Right cardiac atrium (tissue), 5 donors: ENCODE data around the gene TENT5C. TPM values are rescaled to one million over a fixed set of nuclear protein-coding genes. Genes with fewer than 3 reads are reported as not detected.

Source experiments
- ATAC-seq, 2 donors: fragments of 200-7000 bp; cut with Tn5 transposase; one replicate each; pipeline versions ENCODE4 v1.8.0 to v1.9.1; 2020; ENCODE audit warnings: moderate library complexity in 2 of 2, mild to moderate bottlenecking in 1 of 2
- DNase-seq, 3 donors: peaks; one replicate each; pipeline ENCODE4 v3.0.0-alpha.2; 2020
- H3K27ac ChIP-seq: one replicate; pipeline ENCODE4 v1.5.1; 2013; ENCODE audit warnings: mild to moderate bottlenecking, low read length, control low read depth, moderate library complexity
- H3K27me3 ChIP-seq: one replicate; pipeline ENCODE4 v1.6.1; 2013; ENCODE audit not compliant: control insufficient read depth, insufficient read depth
- H3K4me1 ChIP-seq: one replicate; pipeline ENCODE4 v1.6.1; 2013; ENCODE audit warnings: low read length; ENCODE audit not compliant: control insufficient read depth, insufficient read depth
- H3K4me3 ChIP-seq: one replicate; pipeline ENCODE4 v1.5.1; 2013; ENCODE audit warnings: low read length, control low read depth
- H3K9me3 ChIP-seq: one replicate; pipeline ENCODE4 v1.6.1; 2013; ENCODE audit warnings: low read length; ENCODE audit not compliant: control insufficient read depth
- WGBS: extraction: QIAGEN DNeasy Blood & Tissue Kit; methylation state at CpG from one replicate; pipeline ENCODE4 v1.1.7; 2013; 5-methylcytosine and 5-hydroxymethylcytosine counted together
- intact Hi-C, 4 donors: fragments of 100-400 bp; cut with DNase I; formaldehyde crosslinking; loops; one replicate each; pipeline versions ENCODE4 v1.11.0 to v1.14.0; 2022 to 2023
- polyA plus RNA-seq: library from polyadenylated mRNA; stranded (reverse); fragments of 200-250 nt; gene quantifications from one replicate; pipeline ENCODE4 v1.2.3, GENCODE V29; 2013
- total RNA-seq, 4 donors: library from RNA; stranded (reverse); fragmentation: NEBNext Ultra II Directional; extraction: Animal tissue kit (Norgen Biotek cat#: 25700); gene quantifications; one replicate each; pipeline ENCODE4 v1.2.1, GENCODE V29; 2021
- donor health status: healthy with polysubstance abuse.
- donor health status: DM: no; HTN: yes; CAD: no.
- donor health status: DM: no; HTN: no; CAD: no.
- donor health status: DM: no; HTN: yes; CAD: no; lungs with severe emphysema.
- donor health status: DM: yes; HTN: yes; CAD: no.

The TENT5C gene
- total and polyA plus RNA-seq, 5 donors: 9.5 to 33.1 (median 31.1) TPM

DNA sequence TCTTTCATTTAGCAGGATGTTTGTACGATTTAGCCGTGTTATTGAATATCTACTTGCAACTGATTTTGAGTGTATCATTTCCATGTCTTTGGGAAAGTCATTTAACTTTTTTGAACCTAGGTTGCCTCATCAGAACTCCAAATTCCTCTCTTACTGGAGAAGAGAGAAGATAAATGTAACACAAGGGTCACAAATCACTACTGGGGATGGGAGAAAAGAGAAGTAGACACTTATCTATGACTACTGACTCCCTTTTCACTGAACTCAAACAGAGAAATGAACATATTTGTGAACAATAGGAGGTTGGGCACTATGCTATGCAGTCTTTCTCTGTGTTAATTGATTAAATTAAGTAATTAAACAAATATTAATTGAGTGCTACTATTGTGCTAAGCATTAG lies 42.2 kb downstream of the TENT5C start:
- no peaks in the 10 kb centered on the region for H3K9me3 ChIP-seq
- ATAC-seq: no peak
- no peaks in the 10 kb centered on the region for H3K27me3 ChIP-seq
- no peak for DNase-seq
- H3K4me1 ChIP-seq: no peaks in the 10 kb centered on the region
- H3K27ac ChIP-seq: no peak overlapping the region
- no peak overlapping the region for H3K4me3 ChIP-seq
- intact Hi-C loops: no loop called here
- 69% methylated on average over 2 of the region's 2 CpGs for WGBS

DNA sequence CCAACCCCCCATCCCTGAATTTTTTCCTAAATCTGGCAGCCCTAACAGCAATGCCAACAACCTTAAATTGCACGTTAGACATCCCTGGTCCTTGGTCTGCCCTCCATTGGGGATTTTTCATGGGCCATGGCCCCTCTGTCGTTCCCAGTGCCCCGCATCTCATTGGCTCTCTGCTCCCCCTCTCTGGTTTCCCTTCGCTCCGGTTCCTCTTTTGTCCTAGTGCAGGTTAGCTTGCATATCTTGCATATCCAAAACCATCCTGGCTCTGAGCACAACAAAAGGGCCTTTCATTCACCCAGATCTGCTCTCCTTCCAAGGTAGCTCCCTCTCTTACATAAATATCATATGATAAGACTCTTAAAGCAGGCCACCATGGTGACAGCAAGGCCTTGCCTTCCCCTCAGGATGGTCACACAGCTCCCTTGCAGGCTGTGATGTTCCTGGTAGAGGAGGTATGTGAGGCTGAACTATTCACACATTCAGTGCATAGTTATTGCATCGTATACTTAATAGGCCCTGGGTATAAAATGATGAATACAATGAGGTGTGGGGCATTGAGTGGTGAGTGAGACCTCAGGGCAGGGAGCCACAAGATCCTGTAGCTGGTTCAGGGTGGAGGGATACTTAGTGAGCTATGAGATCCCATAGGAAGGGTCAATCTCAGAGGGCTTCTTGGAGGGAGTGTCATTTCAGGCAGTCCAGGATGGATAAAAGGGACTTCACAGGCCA lies 45.2 kb downstream of the TENT5C start:
- Histone ChIP-seq H3K27ac (no peak overlapping the region), H3K27me3 (no peaks in the 10 kb centered on the region), H3K4me3 (no peak overlapping the region), H3K4me1 (no peaks in the 10 kb centered on the region), H3K9me3 (no peaks in the 10 kb centered on the region)
- intact Hi-C loops: no loop called here
- WGBS: 81% methylated on average over 6 of the region's 6 CpGs
- DNase-seq (no peak), ATAC-seq (no peak)

DNA sequence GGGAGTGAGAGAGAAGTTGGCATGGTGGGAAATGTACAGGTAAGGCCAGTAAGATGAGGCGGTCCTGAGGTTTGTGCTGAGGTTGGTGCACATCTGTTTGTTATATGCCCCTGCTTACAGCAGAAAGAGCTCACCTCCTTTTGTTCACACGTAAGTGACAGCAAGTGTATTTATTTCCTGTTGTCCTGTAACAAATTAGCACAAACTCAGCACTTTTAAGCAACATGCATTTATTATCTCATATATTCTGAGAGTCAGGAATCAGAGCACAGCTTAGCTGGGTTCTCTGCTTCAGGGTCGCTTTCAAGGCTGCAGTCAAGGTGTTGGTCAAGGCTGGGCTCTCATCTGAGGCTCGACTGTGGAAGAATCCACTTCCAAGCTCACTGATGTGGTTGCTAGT lies 45.8 kb downstream of the TENT5C start:
- no peak overlapping the region for H3K27ac ChIP-seq
- H3K4me3 ChIP-seq: no peak overlapping the region
- no peaks in the 10 kb centered on the region for H3K4me1 ChIP-seq
- H3K27me3 ChIP-seq: no peaks in the 10 kb centered on the region
- 92% methylated on average over 4 of the region's 4 CpGs for WGBS
- H3K9me3 ChIP-seq: no peaks in the 10 kb centered on the region
- ATAC-seq (no peak), DNase-seq (no peak)
- intact Hi-C loops: no loop called here

DNA sequence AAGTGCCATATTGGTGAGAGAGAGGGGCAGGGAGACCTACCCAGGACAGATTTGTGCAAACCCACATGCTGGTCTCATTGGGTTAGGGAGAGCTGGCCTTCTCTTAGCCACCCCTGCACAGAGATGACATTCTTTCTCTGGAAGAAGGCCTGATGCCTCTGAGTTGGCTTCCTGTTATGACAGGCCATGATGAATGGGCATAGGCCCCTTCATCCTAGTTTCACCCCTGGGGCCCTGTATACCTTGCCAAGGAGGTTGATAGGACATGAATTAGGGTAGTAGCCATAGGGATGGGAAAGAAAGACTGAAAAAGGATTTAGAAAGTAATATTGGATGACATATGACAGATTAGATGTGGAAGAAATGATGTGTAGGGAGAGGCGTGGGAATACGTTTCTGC lies 46.6 kb downstream of the TENT5C start:
- H3K27me3 ChIP-seq: no peaks in the 10 kb centered on the region
- WGBS: 96% methylated on average over 2 of the region's 2 CpGs
- intact Hi-C loops: no loop called here
- H3K4me1 ChIP-seq: no peaks in the 10 kb centered on the region
- no peaks in the 10 kb centered on the region for H3K9me3 ChIP-seq
- no peak for DNase-seq
- no peak overlapping the region for H3K27ac ChIP-seq
- ATAC-seq: no peak
- no peak overlapping the region for H3K4me3 ChIP-seq

DNA sequence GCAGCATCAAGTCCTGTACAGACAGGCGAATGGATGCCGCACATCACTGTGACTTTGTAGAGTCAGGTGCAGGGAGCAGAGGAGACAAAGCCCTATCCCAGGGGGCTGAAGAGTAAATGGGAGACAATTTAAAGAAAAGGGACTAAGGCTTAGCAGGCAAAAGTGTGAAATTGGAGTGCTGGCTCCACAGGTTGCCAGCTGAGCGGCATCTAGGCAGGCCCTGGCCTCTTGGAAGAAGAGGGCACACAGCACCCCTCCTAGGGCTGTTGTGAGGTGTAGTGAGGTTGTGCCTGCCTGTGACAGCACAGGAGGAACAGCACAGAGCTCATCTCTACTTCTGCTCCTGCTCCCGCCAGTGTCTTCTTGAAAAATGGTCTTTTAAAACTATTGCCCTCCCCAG lies 47.3 kb downstream of the TENT5C start:
- H3K27ac ChIP-seq: no peak overlapping the region
- no peaks in the 10 kb centered on the region for H3K4me1 ChIP-seq
- H3K4me3 ChIP-seq: no peak overlapping the region
- ATAC-seq (no peak), DNase-seq (no peak)
- intact Hi-C loops: no loop called here
- no peaks in the 10 kb centered on the region for H3K27me3 ChIP-seq
- H3K9me3 ChIP-seq: no peaks in the 10 kb centered on the region
- 91% methylated on average over 4 of the region's 4 CpGs for WGBS

DNA sequence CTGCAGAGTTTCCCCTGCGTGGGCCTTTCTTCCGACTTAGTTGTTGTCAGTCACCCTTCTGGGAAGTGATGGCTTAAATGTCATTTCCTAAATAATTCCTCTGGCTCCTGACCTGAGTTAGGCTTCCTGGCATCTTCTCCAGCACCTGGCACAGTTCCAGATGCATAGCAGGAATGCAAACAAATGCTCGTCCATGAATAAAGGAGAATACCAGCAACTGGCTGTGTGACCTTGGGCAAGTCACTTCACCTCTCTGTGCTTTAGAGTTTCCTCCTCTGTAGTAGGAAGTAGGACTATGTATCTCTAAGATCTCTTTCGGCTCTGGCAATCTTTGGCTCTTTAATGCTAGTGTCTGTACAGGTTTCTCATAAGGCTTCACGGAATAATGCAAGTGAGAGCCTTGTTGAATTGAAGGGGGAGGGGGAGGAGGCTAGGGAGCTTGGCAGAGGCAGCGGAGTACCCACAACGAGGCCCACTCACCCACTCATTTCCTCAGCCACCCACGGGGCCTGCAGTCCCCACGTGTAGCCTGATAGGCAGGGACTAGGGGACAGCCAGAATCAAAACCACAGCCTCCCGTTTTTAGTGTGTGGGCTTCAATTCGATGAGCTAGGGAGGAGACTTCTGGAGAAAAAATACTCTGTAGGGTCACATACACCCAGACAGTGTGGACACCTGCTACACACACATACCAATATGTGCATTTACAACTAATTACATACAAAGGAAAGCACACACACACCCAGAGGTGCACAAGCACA lies 48.1 kb downstream of the TENT5C start:
- Histone ChIP-seq H3K27me3 (no peaks in the 10 kb centered on the region), H3K4me1 (no peaks in the 10 kb centered on the region), H3K27ac (no peak overlapping the region), H3K9me3 (no peaks in the 10 kb centered on the region), H3K4me3 (no peak overlapping the region)
- ATAC-seq (no peak), DNase-seq (no peak)
- intact Hi-C loops: no loop called here
- WGBS: 47% methylated on average over 11 of the region's 11 CpGs

DNA sequence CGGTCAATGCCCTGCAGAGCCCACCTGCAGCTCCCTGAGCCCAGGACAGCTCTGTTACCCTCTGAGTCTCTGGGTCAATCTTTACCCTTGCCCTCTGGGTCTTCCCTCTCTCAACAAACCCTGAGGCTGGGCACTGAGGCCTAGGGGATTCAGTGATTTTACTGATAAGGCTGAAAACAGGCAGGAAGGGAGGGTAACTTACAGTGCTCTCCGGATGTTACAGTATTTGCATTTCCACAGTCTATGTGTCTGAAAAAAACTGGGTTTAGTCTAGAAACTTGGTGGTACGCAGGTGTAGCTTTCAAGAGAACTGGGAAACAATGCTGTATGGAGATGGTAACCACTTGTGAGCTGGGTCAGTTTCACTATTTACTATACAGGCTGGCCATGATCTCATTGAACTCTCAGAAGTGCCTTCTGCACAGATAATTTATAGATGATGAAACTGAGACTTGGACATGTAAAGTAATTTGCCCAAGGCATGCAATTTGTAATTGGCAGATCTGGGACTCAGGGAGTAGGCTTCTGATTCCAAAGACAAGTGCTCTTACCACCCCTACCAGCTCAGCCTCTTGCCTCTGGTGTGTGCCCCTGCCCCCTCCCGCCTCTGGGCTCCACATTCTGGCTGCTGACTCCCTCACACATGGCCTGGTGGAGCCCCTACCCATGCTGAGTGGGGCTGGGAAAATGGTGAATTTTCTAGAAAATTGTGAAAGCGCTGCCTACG lies 48.8 kb downstream of the TENT5C start:
- no peak overlapping the region for H3K27ac ChIP-seq
- intact Hi-C loops: no loop called here
- DNase-seq: no peak
- 68% methylated on average over 6 of the region's 6 CpGs for WGBS
- H3K9me3 ChIP-seq: no peaks in the 10 kb centered on the region
- no peaks in the 10 kb centered on the region for H3K27me3 ChIP-seq
- ATAC-seq: peak in 1 of 2 donors; percentile 6
- H3K4me1 ChIP-seq: peaks cover 3% of the 10 kb centered on the region
- no peak overlapping the region for H3K4me3 ChIP-seq

DNA sequence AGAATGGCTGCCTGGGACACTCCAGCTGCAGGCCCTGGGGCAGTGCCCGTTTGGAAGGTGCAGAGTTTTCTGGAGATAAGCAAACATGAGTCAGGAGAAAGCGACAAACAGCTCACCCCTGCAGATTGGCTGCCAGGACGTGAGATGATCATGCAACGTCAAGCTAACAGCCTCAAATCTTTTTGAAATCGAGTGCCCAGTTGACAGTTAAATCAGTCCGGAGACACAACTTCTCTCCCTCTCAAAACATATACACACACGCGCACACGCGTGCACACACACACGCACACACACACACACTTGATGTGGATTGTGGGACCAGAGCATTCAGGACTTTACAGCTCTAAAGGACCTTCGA lies 49.4 kb downstream of the TENT5C start:
- Histone ChIP-seq H3K27ac (no peak overlapping the region), H3K27me3 (no peaks in the 10 kb centered on the region), H3K9me3 (no peaks in the 10 kb centered on the region), H3K4me1 (peaks cover 3% of the 10 kb centered on the region), H3K4me3 (no peak overlapping the region)
- ATAC-seq (peak; percentile 45 to 72), DNase-seq (peak in 1 of 3 donors; percentile 43)
- 75% methylated on average over 12 of the region's 12 CpGs for WGBS
- intact Hi-C loops: no loop called here

DNA sequence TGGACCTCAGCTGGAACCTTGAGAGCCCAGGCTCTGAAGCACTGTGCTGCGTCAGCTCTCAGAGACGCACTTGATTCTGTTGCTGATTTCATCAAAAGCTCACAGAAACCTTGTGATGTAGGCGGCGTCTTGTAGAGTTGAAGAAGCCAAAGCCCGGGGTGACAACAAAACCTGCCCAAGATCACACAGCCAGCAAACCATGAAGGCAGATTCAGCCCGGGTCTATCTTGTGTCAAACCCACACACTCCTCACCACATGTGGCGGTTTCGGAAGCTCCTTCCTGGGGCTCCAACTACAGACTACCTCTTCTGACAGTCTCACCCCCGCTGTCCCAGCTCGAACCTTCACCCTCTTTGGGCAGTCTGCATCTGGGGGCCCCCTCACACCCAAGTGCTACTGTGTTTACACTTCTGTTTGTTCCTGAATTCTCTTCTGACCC lies 50.4 kb downstream of the TENT5C start:
- intact Hi-C loops: no loop called here
- Histone ChIP-seq H3K27me3 (no peaks in the 10 kb centered on the region), H3K9me3 (no peaks in the 10 kb centered on the region), H3K4me3 (no peak overlapping the region), H3K27ac (no peak overlapping the region), H3K4me1 (peaks cover 3% of the 10 kb centered on the region)
- DNase-seq: no peak
- 87% methylated on average over 10 of the region's 10 CpGs for WGBS
- ATAC-seq: no peak

DNA sequence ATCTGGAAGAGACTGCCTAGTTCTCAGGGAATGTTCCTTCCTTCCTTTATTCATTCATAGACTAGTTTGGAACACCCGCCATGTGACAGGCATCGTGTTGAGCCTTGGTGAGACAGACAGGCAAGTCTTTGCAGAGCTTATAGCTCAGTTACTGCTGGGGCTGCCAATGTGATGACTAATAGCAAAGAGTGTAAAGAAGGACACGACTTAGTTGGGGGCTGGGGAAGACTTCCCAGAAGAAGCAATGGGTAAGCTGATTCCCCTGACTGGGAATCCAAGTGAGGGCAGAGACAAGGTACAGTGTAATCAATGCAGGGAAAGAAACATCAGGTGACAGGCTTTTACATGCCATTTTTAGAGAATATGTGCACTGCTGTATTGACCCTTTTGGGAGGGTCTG lies 51.2 kb downstream of the TENT5C start:
- ATAC-seq (peak in 1 of 2 donors; percentile 43), DNase-seq (no peak)
- intact Hi-C loops: no loop called here
- no peak overlapping the region for H3K27ac ChIP-seq
- 32% methylated on average over 3 of the region's 3 CpGs for WGBS
- no peaks in the 10 kb centered on the region for H3K27me3 ChIP-seq
- no peaks in the 10 kb centered on the region for H3K9me3 ChIP-seq
- no peak overlapping the region for H3K4me3 ChIP-seq
- peaks cover 3% of the 10 kb centered on the region for H3K4me1 ChIP-seq
